GM12873 (cell line): Measurements from ENCODE around the gene OR9Q1.

Experiments used
- TF ChIP-seq, protein P1 (sequence below): IDR thresholded peaks from 2 replicates; pipeline ENCODE4 v1.5.1; 2012; ENCODE audit warnings: low read depth, mild to moderate bottlenecking, moderate library complexity, low read length, control low read depth; ENCODE audit not compliant: insufficient read depth; ENCODE audit errors: missing control alignments

Gene OR9Q1

GRCh38 chr11:58135171-58135570 lies 111.5 kb downstream of the OR9Q1 start:
- TF ChIP-seq, protein P1, sequence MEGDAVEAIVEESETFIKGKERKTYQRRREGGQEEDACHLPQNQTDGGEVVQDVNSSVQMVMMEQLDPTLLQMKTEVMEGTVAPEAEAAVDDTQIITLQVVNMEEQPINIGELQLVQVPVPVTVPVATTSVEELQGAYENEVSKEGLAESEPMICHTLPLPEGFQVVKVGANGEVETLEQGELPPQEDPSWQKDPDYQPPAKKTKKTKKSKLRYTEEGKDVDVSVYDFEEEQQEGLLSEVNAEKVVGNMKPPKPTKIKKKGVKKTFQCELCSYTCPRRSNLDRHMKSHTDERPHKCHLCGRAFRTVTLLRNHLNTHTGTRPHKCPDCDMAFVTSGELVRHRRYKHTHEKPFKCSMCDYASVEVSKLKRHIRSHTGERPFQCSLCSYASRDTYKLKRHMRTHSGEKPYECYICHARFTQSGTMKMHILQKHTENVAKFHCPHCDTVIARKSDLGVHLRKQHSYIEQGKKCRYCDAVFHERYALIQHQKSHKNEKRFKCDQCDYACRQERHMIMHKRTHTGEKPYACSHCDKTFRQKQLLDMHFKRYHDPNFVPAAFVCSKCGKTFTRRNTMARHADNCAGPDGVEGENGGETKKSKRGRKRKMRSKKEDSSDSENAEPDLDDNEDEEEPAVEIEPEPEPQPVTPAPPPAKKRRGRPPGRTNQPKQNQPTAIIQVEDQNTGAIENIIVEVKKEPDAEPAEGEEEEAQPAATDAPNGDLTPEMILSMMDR = no peak

GRCh38 chr11:58142761-58143160 lies 119.1 kb downstream of the OR9Q1 start:
- TF ChIP-seq, protein P1 = no peak

GRCh38 chr11:58152781-58153180 lies 129.1 kb downstream of the OR9Q1 start:
- TF ChIP-seq, protein P1 = no peak

DNA sequence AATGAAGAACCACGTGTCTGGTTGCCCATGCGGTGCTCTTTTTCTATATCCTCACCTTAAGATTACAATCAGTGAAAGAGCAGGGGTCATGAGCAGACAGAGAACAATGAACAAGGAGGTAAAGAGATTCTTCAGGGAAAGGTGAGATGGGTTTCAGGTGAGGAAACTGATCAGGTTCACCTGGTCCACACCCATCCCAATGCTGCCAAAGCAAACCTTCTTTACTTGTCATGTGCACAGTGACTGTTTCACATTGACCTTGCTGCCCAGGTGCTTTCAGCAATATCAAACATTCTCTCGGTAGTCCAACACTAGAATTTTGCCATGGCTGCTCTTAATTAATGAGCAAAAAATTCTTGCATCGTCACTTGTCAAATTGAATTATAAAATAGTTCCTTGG lies 140.7 kb downstream of the OR9Q1 start:
- TF ChIP-seq, protein P1 = no peak

GRCh38 chr11:58164990-58165389 lies 141.3 kb downstream of the OR9Q1 start:
- TF ChIP-seq, protein P1 = no peak

DNA sequence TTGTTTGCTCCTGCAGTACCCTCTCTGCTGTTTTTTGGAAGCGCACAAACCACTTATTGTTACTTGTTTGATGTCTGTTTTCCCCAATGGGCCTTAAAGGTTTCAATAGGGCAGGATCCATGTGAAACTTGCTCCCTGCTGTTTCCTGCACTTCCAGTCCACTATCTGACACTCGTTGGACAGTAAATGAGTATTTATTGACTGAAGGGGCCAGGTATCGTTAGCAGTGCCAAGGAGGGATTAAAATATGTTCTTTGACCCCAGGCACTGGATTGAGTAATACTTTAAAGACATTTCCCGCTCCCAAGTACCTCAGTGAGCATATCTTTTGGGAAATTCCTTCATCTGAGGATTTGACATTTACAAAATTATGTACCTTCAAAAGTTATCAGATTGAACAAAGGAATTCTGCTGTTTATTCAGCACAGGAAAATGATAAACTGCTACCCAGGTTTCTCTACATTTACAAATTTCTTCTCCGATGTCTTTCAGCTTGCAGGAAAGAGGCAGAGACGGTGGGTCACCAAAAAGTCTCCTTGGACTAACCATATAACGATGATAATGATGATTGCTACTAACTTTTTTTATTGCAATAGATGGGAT lies 141.9 kb downstream of the OR9Q1 start:
- TF ChIP-seq, protein P1 = no peak

DNA sequence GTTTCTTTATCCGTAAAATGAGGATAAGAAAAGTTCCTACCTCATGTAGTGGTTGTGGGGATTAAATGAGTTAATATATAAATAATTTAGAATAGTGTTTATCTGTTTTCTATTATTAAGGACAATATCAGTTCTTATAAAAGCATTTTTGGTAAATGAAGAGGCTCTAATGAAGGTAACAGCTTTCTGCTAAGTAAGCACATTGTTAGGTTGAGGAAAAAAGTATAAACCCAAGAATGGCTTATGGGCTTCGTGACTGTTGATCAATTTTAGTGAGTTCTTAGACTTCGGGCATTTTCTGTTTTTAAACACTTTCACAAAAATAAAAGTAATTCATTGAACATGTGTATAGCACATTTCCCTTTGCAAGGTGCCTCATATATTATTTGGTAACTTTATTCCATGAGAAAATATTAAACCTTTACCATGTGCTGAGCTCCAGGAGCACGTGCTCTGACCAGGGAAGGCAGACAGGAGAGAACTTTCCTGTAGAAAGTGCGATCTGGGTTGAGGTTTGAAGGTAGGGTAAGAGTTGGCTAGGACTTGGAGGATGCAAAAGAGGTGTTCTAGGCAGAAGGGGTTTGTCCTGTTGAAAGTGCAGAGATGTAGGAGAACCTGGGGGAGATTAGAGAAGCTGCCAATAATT lies 153.9 kb downstream of the OR9Q1 start:
- TF ChIP-seq, protein P1 = no peak
